Naive thymus-derived CD4-positive, alpha-beta T cell (primary cell): ENCODE results near the gene TRAF3. TPM values are rescaled to one million over a fixed set of nuclear protein-coding genes. Genes with fewer than 3 reads are reported as not detected.
"Not testable (repeated sequence)": the region's sequence is repeated elsewhere in the genome, so short reads cannot be mapped to it uniquely, and the experiment has no call there.

Experiments used
- ATAC-seq: fragments of 150-1000 bp; cut with Tn5 transposase; 2 replicates; pipeline ENCODE4 v1.10.0; 2021; ENCODE audit warnings: mild to moderate bottlenecking, moderate library complexity
- CTCF ChIA-PET: fragments of 350-600 bp; sonication (Branson Sonifier 250); formaldehyde crosslinking; loops from one replicate; lab custom pipeline; 2021; ENCODE audit warnings: antibody characterized with exemption; lab: Charles Lee
- POLR2A ChIA-PET: fragments of 350-600 bp; sonication (Branson Sonifier 250); formaldehyde crosslinking; loops from one replicate; lab custom pipeline; 2021; ENCODE audit warnings: antibody characterized with exemption, inconsistent platforms; lab: Charles Lee
- DNase-seq, 9 donors: peaks; one replicate each; pipeline versions ENCODE4 v3.0.0 to v3.0.0-alpha.2; 2020 to 2022; ENCODE audit warnings: mixed read lengths in 1 of 9
- H3K27ac ChIP-seq: one replicate; pipeline ENCODE4 v1.7.0; 2013; ENCODE audit warnings: mild to moderate bottlenecking, low read depth, low read length, moderate library complexity
- H3K27me3 ChIP-seq, 2 donors: one replicate each; pipeline ENCODE4 v1.7.0; 2013; ENCODE audit warnings: low read length in 2 of 2, mild to moderate bottlenecking in 2 of 2, moderate library complexity in 2 of 2; ENCODE audit not compliant: control insufficient read depth in 2 of 2, insufficient read depth in 2 of 2
- H3K36me3 ChIP-seq, 3 experiments: 1 replicate in 2 of 3; 2 replicates in 1 of 3; pipeline ENCODE4 v1.7.0; 2013; ENCODE audit warnings: low read length in 3 of 3, mild to moderate bottlenecking in 3 of 3, moderate library complexity in 1 of 3; ENCODE audit not compliant: insufficient read depth in 3 of 3, control insufficient read depth in 2 of 3
- H3K4me1 ChIP-seq, 2 donors: one replicate each; pipeline ENCODE4 v1.7.0; 2013; ENCODE audit warnings: low read length in 2 of 2, mild to moderate bottlenecking in 2 of 2, moderate library complexity in 1 of 2; ENCODE audit not compliant: control insufficient read depth in 2 of 2, insufficient read depth in 2 of 2
- H3K4me3 ChIP-seq: 2 replicates; pipeline ENCODE4 v1.7.0; 2013; ENCODE audit warnings: mild to moderate bottlenecking, low read length
- H3K9me3 ChIP-seq, 3 experiments: 1 replicate in 2 of 3; 2 replicates in 1 of 3; pipeline ENCODE4 v1.7.0; 2013; ENCODE audit warnings: low read length in 3 of 3; ENCODE audit not compliant: control insufficient read depth in 2 of 3
- H3K27ac Mint-ChIP-seq, 9 donors: one replicate each; pipeline ENCODE4 v1.8.0; 2020 to 2022; ENCODE audit warnings: mixed read lengths in 9 of 9, mild to moderate bottlenecking in 8 of 9, moderate library complexity in 5 of 9, inconsistent platforms in 2 of 9
- H3K27me3 Mint-ChIP-seq, 5 donors: one replicate each; pipeline ENCODE4 v1.8.0; 2021 to 2022; ENCODE audit warnings: mixed read lengths in 5 of 5, mild to moderate bottlenecking in 1 of 5
- H3K36me3 Mint-ChIP-seq, 5 donors: one replicate each; pipeline ENCODE4 v1.8.0; 2020 to 2022; ENCODE audit warnings: mixed read lengths in 5 of 5, mild to moderate bottlenecking in 3 of 5, inconsistent platforms in 1 of 5
- H3K4me1 Mint-ChIP-seq, 7 donors: one replicate each; pipeline ENCODE4 v1.8.0; 2020 to 2022; ENCODE audit warnings: mixed read lengths in 7 of 7, mild to moderate bottlenecking in 3 of 7, inconsistent platforms in 1 of 7
- H3K4me3 Mint-ChIP-seq, 10 donors: one replicate each; pipeline ENCODE4 v1.8.0; 2020 to 2022; ENCODE audit warnings: mild to moderate bottlenecking in 10 of 10, mixed read lengths in 10 of 10, moderate library complexity in 6 of 10, inconsistent platforms in 2 of 10
- H3K9me3 Mint-ChIP-seq, 11 donors: one replicate each; pipeline ENCODE4 v1.8.0; 2020 to 2022; ENCODE audit warnings: mixed read lengths in 11 of 11, mild to moderate bottlenecking in 4 of 11, inconsistent platforms in 1 of 11, moderate library complexity in 1 of 11
- intact Hi-C, 2 donors: fragments of 100-400 bp; cut with micrococcal nuclease; formaldehyde crosslinking; loops; one replicate each; pipeline ENCODE4 v1.15.1; 2023
- polyA plus RNA-seq, 2 donors: library from polyadenylated mRNA; unstranded; fragments of 300-500 nt; fragmentation: Illumina TruSeq; gene quantifications; one replicate each; pipeline ENCODE4 v1.2.3, GENCODE V29; 2021
- total RNA-seq, 6 experiments: library from RNA in 5 of 6; stranded (reverse) in 5 of 6; gene quantifications; 1 replicate in 5 of 6; 2 replicates in 1 of 6; pipeline ENCODE4 v1.2.3 and lab custom pipeline; 2021 to 2026

TRAF3 gene
- total and polyA plus RNA-seq, 7 experiments from 2014 or later = 16.1 to 74.4 (median 30.4) TPM

- peaks cover 0 to 49% (median 16%) of the 10 kb centered on the region in 11 donors for H3K9me3 Mint-ChIP-seq
- H3K27me3 Mint-ChIP-seq = no peaks in the 10 kb centered on the region
- Histone ChIP-seq H3K27ac (no peak overlapping the region), H3K36me3 (peaks cover 0 to 2% (median 0%) of the 10 kb centered on the region in 3 experiments), H3K4me3 (no peak overlapping the region), H3K4me1 (no peaks in the 10 kb centered on the region), H3K9me3 (peaks cover 0 to 5% (median 0%) of the 10 kb centered on the region in 3 experiments), H3K27me3 (no peaks in the 10 kb centered on the region)
- H3K27ac Mint-ChIP-seq = peak overlapping the region in 1 of 9 donors; percentile 46
- H3K4me1 Mint-ChIP-seq = peaks cover 0 to 22% (median 4%) of the 10 kb centered on the region in 7 donors
- peaks cover 8 to 65% (median 56%) of the 10 kb centered on the region in 5 donors for H3K36me3 Mint-ChIP-seq
- ChIA-PET POLR2A (no interaction called here), CTCF (no interaction called here)
- no peak overlapping the region for H3K4me3 Mint-ChIP-seq
- DNase-seq (no peak), ATAC-seq (no peak)
- intact Hi-C loops = no loop called here
Observed at GRCh38 chr14:102863381-102863780, 86.1 kb downstream of the TRAF3 start.

GRCh38 chr14:102865916-102866315, 88.7 kb downstream of the TRAF3 start:
- ATAC-seq, CTCF ChIA-PET, H3K4me1 ChIP-seq, intact Hi-C loops, H3K9me3 ChIP-seq, H3K4me3 ChIP-seq, DNase-seq, H3K4me3 Mint-ChIP-seq, H3K27me3 ChIP-seq, H3K27ac ChIP-seq, H3K27me3 Mint-ChIP-seq, POLR2A ChIA-PET, H3K27ac Mint-ChIP-seq: not testable (repeated sequence)
- peaks cover 0 to 25% (median 4%) of the 10 kb centered on the region in 7 donors for H3K4me1 Mint-ChIP-seq
- H3K9me3 Mint-ChIP-seq = peaks cover 0 to 27% (median 9%) of the 10 kb centered on the region in 11 donors
- peaks cover 0 to 16% (median 3%) of the 10 kb centered on the region in 3 experiments for H3K36me3 ChIP-seq
- peaks cover 5 to 53% (median 35%) of the 10 kb centered on the region in 5 donors for H3K36me3 Mint-ChIP-seq

GRCh38 chr14:102866982-102867761, 89.9 kb downstream of the TRAF3 start:
- intact Hi-C loops = no loop called here
- Mint-ChIP-seq H3K36me3 (peaks cover 5 to 53% (median 31%) of the 10 kb centered on the region in 5 donors), H3K27me3 (no peaks in the 10 kb centered on the region), H3K9me3 (peaks cover 0 to 17% (median 4%) of the 10 kb centered on the region in 11 donors), H3K27ac (peak overlapping the region in 4 of 9 donors; percentile 29 to 73 (median 56)), H3K4me3 (peak overlapping the region in 1 of 10 donors; percentile 8), H3K4me1 (peaks cover 0 to 28% (median 4%) of the 10 kb centered on the region in 7 donors)
- Histone ChIP-seq H3K27ac (no peak overlapping the region), H3K4me3 (no peak overlapping the region), H3K27me3 (no peaks in the 10 kb centered on the region), H3K4me1 (peaks cover 0 to 6% of the 10 kb centered on the region in 2 donors), H3K9me3 (no peaks in the 10 kb centered on the region), H3K36me3 (peaks cover 0 to 28% (median 12%) of the 10 kb centered on the region in 3 experiments)
- ATAC-seq (no peak), DNase-seq (no peak)
- ChIA-PET POLR2A (interaction anchor here (0.6 kb wide), 1 partner anchor 15 kb away, joined by 4 read pairs; no protein-coding TSS in a partner anchor), CTCF (no interaction called here)

- Mint-ChIP-seq H3K27me3 (no peaks in the 10 kb centered on the region), H3K4me1 (peaks cover 0 to 28% (median 4%) of the 10 kb centered on the region in 7 donors), H3K36me3 (peaks cover 5 to 51% (median 25%) of the 10 kb centered on the region in 5 donors), H3K4me3 (no peak overlapping the region), H3K9me3 (peaks cover 0 to 8% (median 0%) of the 10 kb centered on the region in 11 donors), H3K27ac (peak overlapping the region in 2 of 9 donors; percentile 25 to 62)
- Histone ChIP-seq H3K9me3 (no peaks in the 10 kb centered on the region), H3K36me3 (peaks cover 0 to 36% (median 12%) of the 10 kb centered on the region in 3 experiments), H3K4me3 (no peak overlapping the region), H3K27ac (no peak overlapping the region), H3K4me1 (peaks cover 0 to 6% of the 10 kb centered on the region in 2 donors), H3K27me3 (no peaks in the 10 kb centered on the region)
- intact Hi-C loops = no loop called here
- ATAC-seq (no peak), DNase-seq (no peak)
- CTCF ChIA-PET = no interaction called here
- POLR2A ChIA-PET = interaction anchor here (1.2 kb wide), 1 partner anchor 10 kb away, joined by 6 read pairs; no protein-coding TSS in a partner anchor
Observed at GRCh38 chr14:102867826-102868580, 90.8 kb downstream of the TRAF3 start.

- intact Hi-C loops = no loop called here
- no peak for DNase-seq
- no peaks in the 10 kb centered on the region for H3K9me3 ChIP-seq
- no peaks in the 10 kb centered on the region for H3K27me3 ChIP-seq
- POLR2A ChIA-PET = interaction anchor here (1.2 kb wide), 1 partner anchor 9 kb away, joined by 6 read pairs; no protein-coding TSS in a partner anchor
- Mint-ChIP-seq H3K27me3 (no peaks in the 10 kb centered on the region), H3K4me1 (peaks cover 0 to 28% (median 4%) of the 10 kb centered on the region in 7 donors), H3K9me3 (peaks cover 0 to 2% (median 0%) of the 10 kb centered on the region in 11 donors), H3K27ac (peak overlapping the region in 5 of 9 donors; percentile 18 to 70 (median 28)), H3K4me3 (no peak overlapping the region), H3K36me3 (peaks cover 0 to 47% (median 21%) of the 10 kb centered on the region in 5 donors)
- no peak overlapping the region for H3K27ac ChIP-seq
- CTCF ChIA-PET = interaction anchor here (0.7 kb wide), 1 partner anchor 81 kb away, joined by 4 read pairs; no protein-coding TSS in a partner anchor
- no peak overlapping the region for H3K4me3 ChIP-seq
- H3K36me3 ChIP-seq = peaks cover 0 to 45% (median 12%) of the 10 kb centered on the region in 3 experiments
- ATAC-seq = no peak
- peaks cover 0 to 6% of the 10 kb centered on the region in 2 donors for H3K4me1 ChIP-seq
Observed at GRCh38 chr14:102868956-102869547, 91.8 kb downstream of the TRAF3 start.

GRCh38 chr14:102870246-102870645, 93.0 kb downstream of the TRAF3 start:
- CTCF ChIA-PET = interaction anchor here (1.1 kb wide), 1 partner anchor 9 kb away, joined by 3 read pairs; no protein-coding TSS in a partner anchor
- no peaks in the 10 kb centered on the region for H3K27me3 Mint-ChIP-seq

More at GRCh38 chr14:102870246-102870645, 93.0 kb downstream of the TRAF3 start:
- Histone ChIP-seq H3K9me3 (no peaks in the 10 kb centered on the region), H3K36me3 (peaks cover 0 to 52% (median 12%) of the 10 kb centered on the region in 3 experiments), H3K4me3 (no peak overlapping the region), H3K27ac (no peak overlapping the region), H3K4me1 (peaks cover 0 to 6% of the 10 kb centered on the region in 2 donors), H3K27me3 (no peaks in the 10 kb centered on the region)
- H3K27ac Mint-ChIP-seq = peak overlapping the region in 1 of 9 donors; percentile 38
- intact Hi-C loops = no loop called here
- H3K9me3 Mint-ChIP-seq = peaks cover 0 to 2% (median 0%) of the 10 kb centered on the region in 11 donors
- H3K4me1 Mint-ChIP-seq = peaks cover 0 to 24% (median 4%) of the 10 kb centered on the region in 7 donors
- H3K36me3 Mint-ChIP-seq = peaks cover 4 to 37% (median 18%) of the 10 kb centered on the region in 5 donors
- POLR2A ChIA-PET = no interaction called here
- no peak for ATAC-seq
- no peak overlapping the region for H3K4me3 Mint-ChIP-seq
- no peak for DNase-seq
